Stimulated activated CD4-positive, alpha-beta T cell treated with anti-CD3 and anti-CD28 coated beads, TNF-alpha, amount 100 ng/mL, for 1 hour (primary cell): ENCODE data around the gene KDM5C.

Experiments
- DNase-seq, 3 donors: peaks; one replicate each; pipeline ENCODE4 v3.0.0-alpha.2; 2020; ENCODE audit warnings: low read depth in 3 of 3, low spot score in 1 of 3

The KDM5C gene

GRCh38 chrX:53251307-53251706, 26.3 kb upstream of the KDM5C start:
- no peak for DNase-seq

DNA sequence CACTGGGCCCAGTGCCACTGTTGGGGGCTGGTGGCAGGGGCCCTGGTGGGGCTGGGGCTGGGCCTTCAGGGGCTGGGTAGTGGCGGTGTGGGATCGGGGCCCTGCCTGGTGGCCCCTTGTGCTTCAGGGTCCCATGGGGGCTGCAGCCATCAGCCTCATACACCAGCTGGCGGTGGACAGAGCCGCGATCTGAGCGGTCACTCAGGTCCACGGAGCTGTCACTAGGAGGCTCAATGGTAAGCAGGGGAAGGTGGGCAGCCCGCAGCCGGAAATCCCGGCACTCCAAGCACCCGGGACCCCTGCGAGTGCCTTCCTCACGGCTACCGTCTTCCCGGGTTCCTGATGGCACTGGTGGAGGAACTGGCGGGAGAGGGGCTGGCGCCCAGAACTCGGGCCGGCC, 25.5 kb upstream of the KDM5C start:
- no peak for DNase-seq

DNA sequence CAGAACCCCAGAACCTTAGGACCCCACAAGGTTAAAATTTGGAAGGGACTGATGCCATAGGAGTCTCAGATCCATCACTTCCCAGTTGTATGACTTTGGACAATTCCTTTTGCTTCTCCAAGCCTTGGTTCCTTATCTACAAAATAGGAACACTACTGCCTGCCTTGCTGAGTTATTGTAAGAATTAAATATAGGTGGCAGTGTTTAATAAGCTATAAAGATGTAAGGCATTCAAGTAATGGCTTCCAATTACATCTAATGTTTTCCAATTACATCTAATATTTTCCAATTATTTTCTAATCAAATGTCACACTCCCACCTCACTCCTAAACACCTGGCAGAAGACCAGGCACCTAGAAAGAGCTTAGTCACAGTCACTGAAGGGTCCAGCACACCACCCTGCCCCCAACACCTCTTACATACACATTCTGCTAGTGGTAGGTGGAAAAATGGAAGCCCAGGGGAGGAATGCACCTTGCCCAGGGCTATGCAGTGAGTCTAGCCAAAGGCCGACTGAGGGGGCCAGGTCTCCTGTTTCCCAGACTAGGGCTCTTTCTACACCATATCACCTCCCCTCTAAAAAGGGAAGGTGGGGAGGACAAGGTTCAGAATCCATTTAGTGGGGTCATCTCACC, 24.5 kb upstream of the KDM5C start:
- DNase-seq: no peak

DNA sequence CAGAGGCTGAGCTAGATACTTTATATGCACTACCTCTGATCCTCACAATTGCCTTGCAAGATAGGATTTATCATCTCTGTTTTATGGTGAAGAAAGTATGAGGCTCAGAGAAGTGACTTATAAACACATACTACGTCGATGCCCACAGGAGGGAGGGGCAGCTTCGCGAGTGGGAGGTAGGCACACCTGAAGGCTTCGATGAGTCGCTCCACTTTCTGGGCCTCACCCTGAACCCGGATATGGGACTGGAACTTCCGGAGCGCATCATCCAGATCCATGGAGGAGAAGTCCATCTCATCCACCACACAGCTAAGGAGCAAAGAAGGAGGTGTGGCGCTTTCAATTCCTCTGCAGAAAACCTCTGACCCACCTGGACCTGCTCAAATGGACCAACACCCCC, 22.9 kb upstream of the KDM5C start:
- DNase-seq: no peak

DNA sequence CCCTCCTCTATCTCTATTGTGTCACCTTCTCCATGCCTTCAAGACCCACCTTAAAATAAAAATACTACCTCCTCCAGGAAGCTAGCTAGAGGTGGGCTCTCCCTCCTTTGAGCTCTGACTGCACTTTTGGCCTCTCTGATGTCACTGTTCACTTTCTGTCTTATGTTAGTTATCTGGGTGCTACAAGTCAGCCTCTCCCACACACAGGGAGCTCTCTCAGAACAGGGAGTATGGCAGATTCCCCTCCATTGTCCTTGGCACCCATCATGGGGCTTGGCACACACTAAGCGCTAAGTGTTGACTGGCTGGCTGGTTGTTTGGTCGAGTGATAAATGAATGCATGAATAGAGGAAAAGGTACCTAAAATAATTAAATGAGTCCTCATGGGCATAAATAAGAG, 21.2 kb upstream of the KDM5C start:
- DNase-seq: no peak

- no peak for DNase-seq
Observed at GRCh38 chrX:53244610-53245009, 19.6 kb upstream of the KDM5C start.

- DNase-seq: no peak
Observed at GRCh38 chrX:53242310-53242709, 17.3 kb upstream of the KDM5C start.

DNA sequence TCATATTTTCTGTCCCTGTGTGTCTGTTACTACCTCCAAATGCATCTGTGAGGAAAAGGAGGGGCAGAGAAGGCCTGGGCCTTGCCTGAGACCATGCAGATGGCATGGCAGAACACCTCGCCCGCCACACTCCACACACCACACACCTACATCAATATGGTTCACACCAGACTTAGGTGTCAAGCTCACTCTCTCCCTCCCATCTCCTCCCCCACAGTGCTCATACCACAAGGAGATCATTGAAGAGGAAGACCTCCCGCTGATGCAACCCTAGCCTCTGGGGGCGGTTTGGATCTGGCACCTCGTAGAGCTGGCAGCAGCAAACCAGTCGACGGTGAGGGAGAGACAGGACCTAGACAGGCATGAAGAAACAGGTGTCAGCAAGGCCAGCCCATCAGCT, 16.6 kb upstream of the KDM5C start:
- DNase-seq: no peak

DNA sequence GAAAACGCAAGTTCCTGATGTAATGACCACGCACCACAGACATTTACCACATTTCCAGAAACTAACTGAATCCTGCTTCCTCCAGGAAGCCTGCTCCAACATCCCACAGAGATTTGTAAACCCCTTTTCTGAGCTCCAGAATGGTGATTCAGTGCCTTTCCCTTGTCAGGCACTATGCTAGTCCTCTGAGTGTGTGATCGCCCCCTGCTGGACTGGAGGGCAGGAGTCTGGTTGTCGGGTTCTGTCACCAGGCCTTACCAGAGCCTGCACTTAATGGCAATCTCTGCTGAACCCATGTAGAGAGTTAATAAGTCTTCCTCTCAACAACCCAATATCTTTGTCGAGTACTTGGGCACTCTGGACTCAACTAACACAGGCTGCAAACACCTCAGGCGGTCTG, 14.5 kb upstream of the KDM5C start:
- DNase-seq: peak in 1 of 3 donors; percentile 24

DNA sequence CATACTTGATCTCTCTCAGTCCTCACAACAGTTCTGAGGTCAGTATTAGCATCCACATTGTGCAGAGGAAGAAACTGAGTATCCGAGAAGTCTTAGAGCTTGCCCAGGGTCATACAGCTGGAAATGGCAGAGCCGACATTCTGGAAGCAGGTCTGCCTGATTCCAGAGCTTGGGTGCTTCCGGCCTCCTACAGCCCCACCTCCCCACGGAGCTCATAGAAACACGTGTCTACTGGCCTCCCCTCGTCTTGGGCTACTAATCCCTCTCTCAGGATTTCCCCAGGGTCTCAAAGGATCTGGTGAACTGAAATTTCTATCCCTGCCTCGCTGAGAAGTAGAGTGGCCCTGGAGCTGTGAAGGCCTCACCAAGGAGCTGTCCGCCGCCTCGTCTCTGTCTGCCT, 12.0 kb upstream of the KDM5C start:
- no peak for DNase-seq

GRCh38 chrX:53236025-53236679, 11.1 kb upstream of the KDM5C start:
- DNase-seq: no peak

DNA sequence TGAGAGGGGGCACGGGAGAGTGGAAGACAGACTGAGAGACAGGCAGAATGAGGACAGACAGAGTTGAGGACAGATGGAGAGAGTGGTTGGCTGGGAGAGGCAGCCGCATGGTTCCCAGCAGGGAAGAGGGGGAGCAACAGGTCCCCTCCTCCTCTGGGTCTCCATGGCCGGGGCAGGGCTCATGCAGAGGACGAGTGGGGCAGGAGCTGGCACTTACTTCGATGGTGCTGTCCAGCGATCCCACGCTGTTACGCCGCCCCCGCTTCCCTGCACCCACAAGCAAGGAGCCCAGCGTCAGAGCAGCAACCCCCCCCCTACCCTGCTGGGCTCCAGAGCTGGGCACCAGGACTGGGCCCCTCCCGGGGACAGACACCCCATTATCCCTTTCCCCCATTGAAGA, 10.6 kb upstream of the KDM5C start:
- no peak for DNase-seq

GRCh38 chrX:53234484-53234883, 9.5 kb upstream of the KDM5C start:
- DNase-seq: no peak

DNA sequence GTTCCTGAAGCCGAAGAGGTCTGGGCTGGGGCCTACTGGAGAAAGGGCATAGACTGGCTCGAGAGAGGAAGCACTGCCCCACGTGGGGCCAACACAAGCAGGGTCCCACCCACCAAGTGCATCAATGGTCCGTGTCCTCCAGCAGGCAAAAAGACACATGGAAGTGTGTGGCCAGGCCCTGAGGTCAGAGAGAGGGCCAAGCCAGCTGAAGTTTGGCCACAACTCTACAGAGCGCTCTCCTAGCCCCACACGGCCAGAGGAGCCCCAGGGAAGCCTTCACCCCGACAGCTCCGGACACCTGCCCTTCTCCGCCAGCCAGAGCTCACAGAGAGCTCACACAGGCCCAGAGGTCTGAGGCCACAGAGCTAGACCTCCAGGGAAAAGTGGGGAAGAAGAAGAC, 8.5 kb upstream of the KDM5C start:
- no peak for DNase-seq

DNA sequence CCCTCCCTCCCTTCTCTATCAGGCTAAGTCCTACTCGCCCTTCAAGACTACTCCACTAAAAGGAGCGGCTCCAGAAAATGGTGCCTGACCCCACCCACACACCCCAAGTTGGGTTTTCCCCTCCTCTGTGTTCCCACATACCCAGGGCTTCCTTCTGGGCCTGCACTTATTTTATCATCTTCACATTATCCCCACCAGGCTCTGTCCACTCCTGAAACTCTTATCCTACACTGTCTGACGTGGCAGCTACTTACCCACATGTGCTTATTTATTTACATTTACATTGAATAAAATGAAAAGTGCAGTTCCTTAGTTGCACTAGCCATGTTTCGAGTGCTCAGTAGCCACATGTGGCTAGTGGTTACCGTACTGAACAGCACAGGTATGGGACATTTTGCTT, 5.1 kb upstream of the KDM5C start:
- DNase-seq: no peak

DNA sequence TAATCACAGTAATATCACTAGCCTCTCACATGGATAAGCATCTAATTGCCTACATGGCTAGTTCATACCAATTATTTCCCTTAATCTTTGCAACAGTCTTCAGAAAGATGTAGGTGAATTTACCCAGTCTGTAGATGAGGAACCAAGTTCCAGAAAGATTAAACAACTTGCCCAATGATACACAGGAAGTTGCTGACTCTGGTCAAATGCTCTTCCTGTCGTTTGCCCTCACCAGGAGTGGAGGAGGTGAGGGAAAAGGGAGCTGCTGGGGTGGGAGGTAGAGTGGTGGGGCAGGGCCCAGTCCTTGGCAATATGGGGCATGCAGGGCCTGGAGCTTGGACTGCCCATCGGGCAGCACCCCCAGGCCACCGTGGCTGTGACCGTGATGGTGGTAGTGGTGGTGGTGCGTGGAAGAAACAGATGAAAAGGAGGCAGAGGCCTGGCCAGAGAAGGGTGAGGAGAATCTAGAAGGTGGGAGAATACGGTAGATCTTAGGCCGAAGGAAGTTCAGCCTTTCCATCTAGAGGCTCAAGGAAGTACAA, 2.3 kb upstream of the KDM5C start:
- no peak for DNase-seq

GRCh38 chrX:53223955-53224859, 800 bp downstream of the KDM5C start:
- DNase-seq: peak in 1 of 3 donors; percentile 0

DNA sequence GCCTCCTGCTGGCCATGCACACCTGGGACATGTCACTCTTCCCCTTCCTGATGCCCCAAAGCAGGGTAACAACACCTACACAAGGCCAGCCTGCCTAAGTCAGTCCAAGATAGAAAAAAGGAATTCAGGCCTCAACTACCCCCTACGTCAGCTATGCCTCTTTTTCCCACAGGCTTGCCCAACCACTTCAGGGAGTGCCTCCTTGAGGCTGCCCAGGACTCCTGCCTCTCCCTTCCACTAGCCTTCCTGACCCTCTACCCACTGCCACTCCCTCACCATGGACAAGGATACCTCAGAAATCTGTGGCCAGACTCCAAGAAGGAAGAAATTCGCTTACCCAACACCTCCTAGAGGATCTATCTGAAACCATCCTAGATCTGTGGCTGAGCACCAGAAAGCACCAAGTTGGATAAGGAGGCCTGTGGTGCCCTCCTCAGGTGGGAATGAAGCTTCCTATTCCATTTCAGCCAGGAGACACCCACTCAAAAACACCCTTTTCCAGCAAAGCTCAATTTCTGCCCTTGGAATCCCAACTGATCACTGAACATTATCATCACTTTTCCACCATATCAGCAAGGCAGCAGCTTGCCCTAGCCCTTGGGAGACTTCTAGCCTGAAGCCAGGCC, 1.8 kb downstream of the KDM5C start:
- no peak for DNase-seq

GRCh38 chrX:53211391-53211978, 13.5 kb downstream of the KDM5C start:
- DNase-seq: no peak

- DNase-seq: no peak
Observed at GRCh38 chrX:53196678-53197077, 28.3 kb downstream of the KDM5C start.

DNA sequence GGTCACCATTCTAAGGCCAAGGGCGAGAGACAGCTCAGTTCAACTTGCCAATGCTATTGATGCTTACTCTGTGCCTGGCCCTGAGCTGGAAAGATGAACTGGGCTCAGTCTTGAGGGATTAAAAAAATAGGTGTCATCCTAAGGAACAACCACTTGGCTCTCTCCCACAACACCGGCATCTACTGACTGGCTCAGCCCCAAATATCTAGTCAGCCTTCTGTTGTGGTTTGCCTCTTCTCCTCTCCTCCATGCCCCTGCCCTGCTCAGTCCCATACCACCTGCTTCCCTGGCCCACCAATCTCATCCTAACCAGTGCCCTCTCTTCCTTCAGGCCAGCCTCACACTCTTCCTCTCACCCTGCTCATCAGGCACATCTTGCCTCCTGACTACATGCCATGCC, 29.6 kb downstream of the KDM5C start:
- DNase-seq: no peak
